ENCODE data around the gene ANXA2R. TPM values are rescaled to one million over a fixed set of nuclear protein-coding genes. Genes with fewer than 3 reads are reported as not detected.
"Not testable (repeated sequence)": the region's sequence is repeated elsewhere in the genome, so short reads cannot be mapped to it uniquely, and the experiment has no call there.

Gene ANXA2R
- total RNA-seq, 1 experiment from 2014 or later = 3.6 TPM

- intact Hi-C loops (cut with micrococcal nuclease; ENCODE audit: unreplicated experiment) = no loop called here
- H4K20me1 ChIP-seq (ENCODE audit: insufficient read depth) = no peaks in the 10 kb centered on the region
- H3K36me3 ChIP-seq (ENCODE audit: low read depth) = no peaks in the 10 kb centered on the region
- no TSS peak for BruUV-seq (replicated peaks)
- ChIA-PET CTCF (no interaction called here), POLR2A (ENCODE audit: unreplicated experiment) (no interaction called here)
- no peak for TF ChIP-seq EZH2 (IDR thresholded peaks at IDR 0.05; ENCODE audit: low read depth)
- TF ChIP-seq CTCF (conservative IDR thresholded peaks at IDR 0.05) = no peak
- no peaks in the 10 kb centered on the region for H3K9me3 ChIP-seq (ENCODE audit: insufficient read depth, low read depth)
- H3K4me1 ChIP-seq (replicated peaks; ENCODE audit: insufficient read depth) = no peaks in the 10 kb centered on the region
- no peak for DNase-seq
- H3K27me3 ChIP-seq (ENCODE audit: insufficient read depth, low read depth) = no peaks in the 10 kb centered on the region
- H3K9me2 ChIP-seq (ENCODE audit: insufficient read depth) = no peaks in the 10 kb centered on the region
- no peaks in the 10 kb centered on the region for H3K79me2 ChIP-seq (ENCODE audit: low read depth)
- no peak overlapping the region for H3K27ac ChIP-seq
- H2AFZ ChIP-seq = no peak overlapping the region
- no peak overlapping the region for H3K4me2 ChIP-seq
- H3K4me3 ChIP-seq = no peak overlapping the region
- no peaks in the 10 kb centered on the region for H3F3A ChIP-seq (ENCODE audit: insufficient read depth, low read depth)
These were observed 12.9 kb downstream of the ANXA2R start for GRCh38 chr5:43027054-43027785.

GRCh38 chr5:43025184-43025950 is 14.8 kb downstream of the ANXA2R start:
- H2AFZ ChIP-seq; H3K9me2 ChIP-seq (ENCODE audit: insufficient read depth); H3K4me1 ChIP-seq (replicated peaks; ENCODE audit: insufficient read depth); H3K36me3 ChIP-seq (ENCODE audit: low read depth); H3K4me2 ChIP-seq; H3K27ac ChIP-seq; POLR2A ChIA-PET (ENCODE audit: unreplicated experiment); BruUV-seq (replicated peaks); CTCF ChIA-PET; H3K4me3 ChIP-seq; H3F3A ChIP-seq (ENCODE audit: insufficient read depth, low read depth); DNase-seq; H4K20me1 ChIP-seq (ENCODE audit: insufficient read depth); intact Hi-C loops (cut with micrococcal nuclease; ENCODE audit: unreplicated experiment); H3K9me3 ChIP-seq (ENCODE audit: insufficient read depth, low read depth); H3K27me3 ChIP-seq (ENCODE audit: insufficient read depth, low read depth); H3K79me2 ChIP-seq (ENCODE audit: low read depth): not testable (repeated sequence)

GRCh38 chr5:43024217-43024616 is 15.9 kb downstream of the ANXA2R start:
- Histone ChIP-seq H2AFZ (no peak overlapping the region), H3K4me2 (no peak overlapping the region), H3K79me2 (ENCODE audit: low read depth) (no peaks in the 10 kb centered on the region), H3K27ac (no peak overlapping the region), H3K4me3 (no peak overlapping the region), H4K20me1 (ENCODE audit: insufficient read depth) (no peaks in the 10 kb centered on the region), H3F3A (ENCODE audit: insufficient read depth, low read depth) (no peaks in the 10 kb centered on the region), H3K9me2 (ENCODE audit: insufficient read depth) (no peaks in the 10 kb centered on the region), H3K4me1 (replicated peaks; ENCODE audit: insufficient read depth) (no peaks in the 10 kb centered on the region), H3K9me3 (ENCODE audit: insufficient read depth, low read depth) (no peaks in the 10 kb centered on the region), H3K36me3 (ENCODE audit: low read depth) (no peaks in the 10 kb centered on the region), H3K27me3 (ENCODE audit: insufficient read depth, low read depth) (no peaks in the 10 kb centered on the region)
- DNase-seq = no peak
- CTCF ChIA-PET = interaction anchor here (0.7 kb wide), 1 partner anchor 108 kb away, joined by 4 read pairs; no protein-coding TSS in a partner anchor
- POLR2A ChIA-PET (ENCODE audit: unreplicated experiment) = interaction anchor here (1.1 kb wide), 1 partner anchor 83 kb away, joined by 4 read pairs; no protein-coding TSS in a partner anchor
- intact Hi-C loops (cut with micrococcal nuclease; ENCODE audit: unreplicated experiment) = loop anchor here (5.0 kb wide), 1 partner anchor 98 kb away; the partner anchor contains the start of gene ZNF131
- no peak for TF ChIP-seq EZH2 (IDR thresholded peaks at IDR 0.05; ENCODE audit: low read depth)
- no TSS peak for BruUV-seq (replicated peaks)

GRCh38 chr5:43021151-43021550 is 19.0 kb downstream of the ANXA2R start:
- Histone ChIP-seq H3K4me3 (no peak overlapping the region), H3K4me1 (replicated peaks; ENCODE audit: insufficient read depth) (no peaks in the 10 kb centered on the region), H3K27ac (no peak overlapping the region), H3K36me3 (ENCODE audit: low read depth) (no peaks in the 10 kb centered on the region), H4K20me1 (ENCODE audit: insufficient read depth) (no peaks in the 10 kb centered on the region), H3K9me2 (ENCODE audit: insufficient read depth) (no peaks in the 10 kb centered on the region), H3K9me3 (ENCODE audit: insufficient read depth, low read depth) (no peaks in the 10 kb centered on the region), H3F3A (ENCODE audit: insufficient read depth, low read depth) (no peaks in the 10 kb centered on the region), H2AFZ (no peak overlapping the region), H3K4me2 (no peak overlapping the region), H3K27me3 (ENCODE audit: insufficient read depth, low read depth) (no peaks in the 10 kb centered on the region), H3K79me2 (ENCODE audit: low read depth) (no peaks in the 10 kb centered on the region)
- TF ChIP-seq EZH2 (IDR thresholded peaks at IDR 0.05; ENCODE audit: low read depth) (no peak), CTCF (conservative IDR thresholded peaks at IDR 0.05) (no peak)
- no TSS peak for BruUV-seq (replicated peaks)
- ChIA-PET POLR2A (ENCODE audit: unreplicated experiment) (interaction anchor here (0.7 kb wide), 1 partner anchor 55 kb away, joined by 3 read pairs; no protein-coding TSS in a partner anchor), CTCF (interaction anchor here (1.5 to 2.0 kb wide), 2 partner anchors 108 to 112 kb away, joined by 11 to 13 read pairs; no protein-coding TSS in a partner anchor)
- intact Hi-C loops (cut with micrococcal nuclease; ENCODE audit: unreplicated experiment) = loop anchor here (5.0 kb wide), 1 partner anchor 101 kb away; the partner anchor contains the start of gene ZNF131
- DNase-seq = no peak

Data from PC-9 (cell line).